HG03175 (cell line): ENCODE measurements around the gene CAPN12.

Experiments
- ATAC-seq: cut with Tn5 transposase; IDR thresholded peaks from one replicate; pipeline ENCODE4 v1.9.1; 2021; ENCODE audit warnings: mild to moderate bottlenecking, moderate library complexity; ENCODE audit not compliant: unreplicated experiment

The CAPN12 gene

GRCh38 chr19:38682872-38683392, 61.3 kb downstream of the CAPN12 start:
- ATAC-seq = no peak

- ATAC-seq = no peak
Observed at GRCh38 chr19:38682195-38682867, 61.9 kb downstream of the CAPN12 start.
